HEK293 (cell line): ENCODE measurements around the gene SLC29A1.

Experiments used
- CTCF ChIA-PET: fragments of 350-600 bp; formaldehyde crosslinking; extraction: SDS; loops from one replicate; lab custom pipeline; 2021; ENCODE audit warnings: antibody characterized with exemption; lab: Yijun Ruan, JAX
- POLR2A ChIA-PET: fragments of 300-600 bp; formaldehyde crosslinking; extraction: SDS; loops from one replicate; lab custom pipeline; 2020; ENCODE audit warnings: antibody characterized with exemption, inconsistent platforms; lab: Yijun Ruan, JAX
- H3K27ac ChIP-seq: fragments of 200-500 bp; sonication (Bioruptor generic); 2 replicates; pipeline ENCODE4 v1.5.1; 2014; ENCODE audit warnings: low read depth, low read length, control low read depth, inconsistent platforms; ENCODE audit errors: extremely low read depth
- H3K36me3 ChIP-seq, 2 experiments: fragments of 200-500 bp in 1 of 2; sonication (Bioruptor generic) in 1 of 2; 1 replicate in 1 of 2; 2 replicates in 1 of 2; pipeline ENCODE4 v1.5.1; 2014 to 2017; ENCODE audit warnings: inconsistent platforms in 2 of 2, low read length in 2 of 2; ENCODE audit not compliant: control insufficient read depth in 2 of 2, insufficient read depth in 1 of 2
- H3K4me1 ChIP-seq: fragments of 200-500 bp; sonication (Bioruptor generic); 2 replicates; pipeline ENCODE4 v1.5.1; 2014; ENCODE audit warnings: mild to moderate bottlenecking, low read length, inconsistent platforms; ENCODE audit not compliant: control insufficient read depth, insufficient read depth
- H3K4me3 ChIP-seq: 2 replicates; pipeline ENCODE4 v1.5.1; 2011; ENCODE audit warnings: low read depth, mild to moderate bottlenecking, control low read depth, low read length, moderate library complexity
- H3K9me3 ChIP-seq: fragments of 200-500 bp; sonication (Bioruptor generic); 2 replicates; pipeline ENCODE4 v1.5.1; 2014; ENCODE audit warnings: low read depth, low read length, inconsistent platforms; ENCODE audit not compliant: control insufficient read depth, insufficient read depth
- BCL11A ChIP-seq: fragments of 450-650 bp; formaldehyde crosslinking; IDR thresholded peaks from 2 replicates; pipeline ENCODE4 v1.5.1; 2016; ENCODE audit warnings: low read depth, missing biosample characterization, missing genetic modification characterization
- GLI4 ChIP-seq: fragments of 450-650 bp; formaldehyde crosslinking; IDR thresholded peaks from 2 replicates; pipeline ENCODE4 v1.5.1; 2016; ENCODE audit warnings: missing biosample characterization, missing genetic modification characterization
- KLF16 ChIP-seq: fragments of 450-650 bp; formaldehyde crosslinking; IDR thresholded peaks from 2 replicates; pipeline ENCODE4 v1.5.1; 2017; ENCODE audit warnings: missing biosample characterization, missing genetic modification characterization
- KLF8 ChIP-seq: fragments of 450-650 bp; formaldehyde crosslinking; IDR thresholded peaks from 2 replicates; pipeline ENCODE4 v1.5.1; 2016; ENCODE audit warnings: missing biosample characterization, missing genetic modification characterization
- ZNF10 ChIP-seq: fragments of 450-650 bp; formaldehyde crosslinking; IDR thresholded peaks from 2 replicates; pipeline ENCODE4 v1.5.1; 2017; ENCODE audit warnings: missing biosample characterization, missing genetic modification characterization
- ZNF16 ChIP-seq: fragments of 450-650 bp; formaldehyde crosslinking; IDR thresholded peaks from 2 replicates; pipeline ENCODE4 v1.5.1; 2016; ENCODE audit warnings: low read depth, missing biosample characterization, missing genetic modification characterization
- ZNF202 ChIP-seq: fragments of 450-650 bp; formaldehyde crosslinking; IDR thresholded peaks from 2 replicates; pipeline ENCODE4 v1.5.1; 2016; ENCODE audit warnings: missing biosample characterization, missing genetic modification characterization, borderline replicate concordance
- ZNF266 ChIP-seq: fragments of 450-650 bp; formaldehyde crosslinking; IDR thresholded peaks from 2 replicates; pipeline ENCODE4 v1.5.1; 2016; ENCODE audit warnings: missing biosample characterization, missing genetic modification characterization, low read depth
- ZNF292 ChIP-seq: fragments of 450-650 bp; formaldehyde crosslinking; IDR thresholded peaks from 2 replicates; pipeline ENCODE4 v1.5.1; 2016; ENCODE audit warnings: low read depth, missing biosample characterization, missing genetic modification characterization, borderline replicate concordance
- ZNF416 ChIP-seq: fragments of 450-650 bp; formaldehyde crosslinking; IDR thresholded peaks from 2 replicates; pipeline ENCODE4 v1.5.1; 2016; ENCODE audit warnings: missing biosample characterization, missing genetic modification characterization
- ZNF558 ChIP-seq: fragments of 450-650 bp; formaldehyde crosslinking; IDR thresholded peaks from 2 replicates; pipeline ENCODE4 v1.5.1; 2016; ENCODE audit warnings: missing biosample characterization, missing genetic modification characterization
- ZNF560 ChIP-seq: fragments of 450-650 bp; formaldehyde crosslinking; IDR thresholded peaks from 2 replicates; pipeline ENCODE4 v1.5.1; 2017; ENCODE audit warnings: missing biosample characterization, missing genetic modification characterization, borderline replicate concordance
- ZNF677 ChIP-seq: fragments of 450-650 bp; IDR thresholded peaks from 2 replicates; pipeline ENCODE4 v1.5.0; 2018; ENCODE audit warnings: missing biosample characterization, mild to moderate bottlenecking, missing genetic modification characterization, moderate library complexity
- ZNF791 ChIP-seq: fragments of 450-650 bp; formaldehyde crosslinking; IDR thresholded peaks from 2 replicates; pipeline ENCODE4 v1.5.1; 2016; ENCODE audit warnings: missing biosample characterization, missing genetic modification characterization
- ZNF837 ChIP-seq: fragments of 450-650 bp; formaldehyde crosslinking; IDR thresholded peaks from 2 replicates; pipeline ENCODE4 v1.5.1; 2016; ENCODE audit warnings: missing biosample characterization, missing genetic modification characterization
- TF ChIP-seq, protein P1 (sequence below): fragments of 450-650 bp; formaldehyde crosslinking; IDR thresholded peaks from 2 replicates; pipeline ENCODE4 v1.5.1; 2017; ENCODE audit warnings: missing biosample characterization, missing genetic modification characterization
- TF ChIP-seq, protein P2 (sequence below): fragments of 450-650 bp; formaldehyde crosslinking; IDR thresholded peaks from 2 replicates; pipeline ENCODE4 v1.5.1; 2016; ENCODE audit warnings: missing biosample characterization, missing genetic modification characterization
- TF ChIP-seq, protein P3 (sequence below): fragments of 450-650 bp; formaldehyde crosslinking; IDR thresholded peaks from 2 replicates; pipeline ENCODE4 v1.5.1; 2016; ENCODE audit warnings: missing biosample characterization, missing genetic modification characterization

The SLC29A1 gene

DNA sequence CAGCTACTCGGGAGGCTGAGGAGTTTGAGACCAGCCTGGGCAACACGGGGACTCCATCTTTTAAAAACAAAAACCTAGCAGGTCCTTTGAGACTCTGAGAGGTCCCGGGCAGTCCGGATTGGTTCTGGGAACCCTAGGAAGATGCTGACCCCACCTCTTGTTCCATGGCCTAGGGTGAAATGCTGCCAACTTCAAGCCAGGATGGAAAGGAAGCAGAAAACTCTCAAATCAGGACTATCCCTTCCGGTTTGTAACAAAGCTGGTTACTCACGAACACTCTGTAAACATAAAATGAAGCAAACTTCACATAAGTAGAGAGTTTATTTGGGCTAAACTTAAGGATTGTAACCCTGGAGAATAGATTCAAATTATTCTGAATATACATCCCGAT, 36.8 kb upstream of the SLC29A1 start:
- Histone ChIP-seq H3K4me3 (no peak overlapping the region), H3K9me3 (no peaks in the 10 kb centered on the region), H3K36me3 (no peaks in the 10 kb centered on the region), H3K27ac (no peak overlapping the region), H3K4me1 (no peaks in the 10 kb centered on the region)
- POLR2A ChIA-PET = interaction anchor here (1.6 kb wide), 1 partner anchor 60 kb away, joined by 5 read pairs; the partner anchor contains the start of gene HSP90AB1
- TF ChIP-seq GLI4 = no peak
- TF ChIP-seq ZNF677 (tag by site-specific recombination) = no peak
- no peak for TF ChIP-seq KLF8
- TF ChIP-seq ZNF292 = no peak
- no peak for TF ChIP-seq ZNF16
- TF ChIP-seq ZNF837 = no peak
- no peak for TF ChIP-seq ZNF416
- TF ChIP-seq ZNF791 (tag by site-specific recombination) = no peak
- CTCF ChIA-PET = interaction anchor here (0.6 to 2.9 kb wide), 8 partner anchors 10 to 269 kb away, joined by 3 to 32 read pairs (median 4); partner anchors contain the start of gene AARS2

DNA sequence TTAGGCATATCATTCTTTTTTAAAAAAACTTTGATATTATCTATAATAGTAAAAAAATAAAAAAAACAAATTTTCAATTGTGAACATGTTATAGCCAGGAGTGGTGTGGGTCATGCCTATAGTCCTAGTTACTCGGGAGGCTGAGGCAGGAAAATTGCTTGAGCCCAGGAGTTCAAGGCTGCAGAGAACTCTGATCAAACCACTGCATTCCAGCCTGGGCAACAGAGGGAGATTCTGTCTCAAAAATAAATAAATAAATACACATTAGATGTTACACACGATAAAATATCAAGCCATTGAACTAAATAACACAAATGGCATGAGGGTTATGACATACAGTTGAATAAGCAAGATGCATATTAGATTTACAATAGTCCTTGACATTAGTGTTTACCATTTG, 34.6 kb upstream of the SLC29A1 start:
- H3K36me3 ChIP-seq = no peaks in the 10 kb centered on the region
- H3K4me1 ChIP-seq = no peaks in the 10 kb centered on the region
- no peak overlapping the region for H3K27ac ChIP-seq
- POLR2A ChIA-PET = interaction anchor here (1.0 to 2.0 kb wide), 4 partner anchors 14 to 58 kb away, joined by 3 to 7 read pairs (median 4); partner anchors contain the start of genes HSP90AB1 and SLC29A1
- TF ChIP-seq ZNF266 (tag by site-specific recombination) = no peak
- TF ChIP-seq, all 188 proteins: peak for 0
- H3K4me3 ChIP-seq = no peak overlapping the region
- CTCF ChIA-PET = interaction anchor here (0.5 to 4.0 kb wide), 6 partner anchors 16 to 76 kb away, joined by 3 to 29 read pairs (median 4); no protein-coding TSS in a partner anchor
- H3K9me3 ChIP-seq = no peaks in the 10 kb centered on the region

DNA sequence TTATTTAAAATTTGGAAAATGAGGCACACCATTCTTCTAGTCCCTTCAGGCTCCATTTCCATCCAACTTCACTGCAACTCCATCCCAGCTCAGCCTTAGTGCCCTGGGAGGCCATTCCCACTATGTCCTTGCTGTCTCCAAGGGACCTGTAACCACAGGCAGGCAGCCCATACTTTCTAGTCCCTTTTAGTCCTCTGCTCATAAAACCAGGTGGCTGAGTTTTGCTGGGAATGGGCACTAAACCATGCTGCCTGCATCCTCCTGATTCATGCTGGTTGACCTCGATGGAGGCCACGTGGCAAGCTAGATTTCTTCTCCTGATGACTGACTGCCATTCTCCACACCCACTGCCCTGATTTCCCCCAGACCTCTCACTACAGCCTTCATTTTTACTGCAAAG, 34.1 kb upstream of the SLC29A1 start:
- no peaks in the 10 kb centered on the region for H3K9me3 ChIP-seq
- no peak overlapping the region for H3K4me3 ChIP-seq
- H3K27ac ChIP-seq = no peak overlapping the region
- POLR2A ChIA-PET = interaction anchor here (1.0 to 2.0 kb wide), 4 partner anchors 16 to 58 kb away, joined by 3 to 7 read pairs (median 4); partner anchors contain the start of genes HSP90AB1 and SLC29A1
- H3K36me3 ChIP-seq = no peaks in the 10 kb centered on the region
- no peaks in the 10 kb centered on the region for H3K4me1 ChIP-seq
- TF ChIP-seq, protein P1, sequence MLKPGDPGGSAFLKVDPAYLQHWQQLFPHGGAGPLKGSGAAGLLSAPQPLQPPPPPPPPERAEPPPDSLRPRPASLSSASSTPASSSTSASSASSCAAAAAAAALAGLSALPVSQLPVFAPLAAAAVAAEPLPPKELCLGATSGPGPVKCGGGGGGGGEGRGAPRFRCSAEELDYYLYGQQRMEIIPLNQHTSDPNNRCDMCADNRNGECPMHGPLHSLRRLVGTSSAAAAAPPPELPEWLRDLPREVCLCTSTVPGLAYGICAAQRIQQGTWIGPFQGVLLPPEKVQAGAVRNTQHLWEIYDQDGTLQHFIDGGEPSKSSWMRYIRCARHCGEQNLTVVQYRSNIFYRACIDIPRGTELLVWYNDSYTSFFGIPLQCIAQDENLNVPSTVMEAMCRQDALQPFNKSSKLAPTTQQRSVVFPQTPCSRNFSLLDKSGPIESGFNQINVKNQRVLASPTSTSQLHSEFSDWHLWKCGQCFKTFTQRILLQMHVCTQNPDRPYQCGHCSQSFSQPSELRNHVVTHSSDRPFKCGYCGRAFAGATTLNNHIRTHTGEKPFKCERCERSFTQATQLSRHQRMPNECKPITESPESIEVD (tag by site-specific recombination) = no peak
- TF ChIP-seq ZNF558 (tag by site-specific recombination) (no peak), ZNF202 (tag by site-specific recombination) (no peak), BCL11A (tag by site-specific recombination) (no peak), ZNF10 (tag by site-specific recombination) (no peak), KLF16 (tag by site-specific recombination) (no peak), ZNF560 (tag by site-specific recombination) (no peak)
- TF ChIP-seq, protein P2, sequence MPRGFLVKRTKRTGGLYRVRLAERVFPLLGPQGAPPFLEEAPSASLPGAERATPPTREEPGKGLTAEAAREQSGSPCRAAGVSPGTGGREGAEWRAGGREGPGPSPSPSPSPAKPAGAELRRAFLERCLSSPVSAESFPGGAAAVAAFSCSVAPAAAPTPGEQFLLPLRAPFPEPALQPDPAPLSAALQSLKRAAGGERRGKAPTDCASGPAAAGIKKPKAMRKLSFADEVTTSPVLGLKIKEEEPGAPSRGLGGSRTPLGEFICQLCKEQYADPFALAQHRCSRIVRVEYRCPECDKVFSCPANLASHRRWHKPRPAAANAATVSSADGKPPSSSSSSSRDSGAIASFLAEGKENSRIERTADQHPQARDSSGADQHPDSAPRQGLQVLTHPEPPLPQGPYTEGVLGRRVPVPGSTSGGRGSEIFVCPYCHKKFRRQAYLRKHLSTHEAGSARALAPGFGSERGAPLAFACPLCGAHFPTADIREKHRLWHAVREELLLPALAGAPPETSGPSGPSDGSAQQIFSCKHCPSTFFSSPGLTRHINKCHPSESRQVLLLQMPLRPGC (tag by site-specific recombination) = no peak
- TF ChIP-seq, protein P3, sequence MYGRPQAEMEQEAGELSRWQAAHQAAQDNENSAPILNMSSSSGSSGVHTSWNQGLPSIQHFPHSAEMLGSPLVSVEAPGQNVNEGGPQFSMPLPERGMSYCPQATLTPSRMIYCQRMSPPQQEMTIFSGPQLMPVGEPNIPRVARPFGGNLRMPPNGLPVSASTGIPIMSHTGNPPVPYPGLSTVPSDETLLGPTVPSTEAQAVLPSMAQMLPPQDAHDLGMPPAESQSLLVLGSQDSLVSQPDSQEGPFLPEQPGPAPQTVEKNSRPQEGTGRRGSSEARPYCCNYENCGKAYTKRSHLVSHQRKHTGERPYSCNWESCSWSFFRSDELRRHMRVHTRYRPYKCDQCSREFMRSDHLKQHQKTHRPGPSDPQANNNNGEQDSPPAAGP (tag by site-specific recombination) = no peak
- CTCF ChIA-PET = interaction anchor here (0.5 to 4.0 kb wide), 8 partner anchors 9 to 420 kb away, joined by 3 to 29 read pairs (median 4); no protein-coding TSS in a partner anchor
